Bronchial epithelial cell (primary cell): ENCODE data around the gene ADAM19. TPM values are rescaled to one million over a fixed set of nuclear protein-coding genes. Genes with fewer than 3 reads are reported as not detected.

ENCODE experiments used
- DNase-seq: peaks from one replicate; pipeline ENCODE4 v3.0.0-alpha.2; 2010; ENCODE audit warnings: low read depth
- FAIRE-seq: peaks from 2 replicates; lab custom pipeline; 2011; peaks lifted over from hg19 to GRCh38; lab: Jason Lieb, UNC
- H3K27me3 ChIP-seq: 2 replicates; pipeline ENCODE4 v1.5.1; 2011; ENCODE audit warnings: low read length; ENCODE audit not compliant: control insufficient read depth, insufficient read depth
- H3K36me3 ChIP-seq: 2 replicates; pipeline ENCODE4 v1.5.1; 2011; ENCODE audit warnings: low read length; ENCODE audit not compliant: control insufficient read depth, insufficient read depth
- H3K4me3 ChIP-seq: 2 replicates; pipeline ENCODE4 v1.5.1; 2011; ENCODE audit warnings: mild to moderate bottlenecking, low read depth, low read length, control low read depth
- total RNA-seq: library from RNA; depleted of rRNA; stranded (reverse); fragments of >200 nt; gene quantifications from 2 replicates; pipeline ENCODE4 v1.2.1, GENCODE V29; 2014
- TF ChIP-seq, protein P1 (sequence below): IDR thresholded peaks from 2 replicates; pipeline ENCODE4 v1.5.1; 2011; ENCODE audit warnings: mild to moderate bottlenecking, moderate library complexity, low read length, control low read depth, inconsistent platforms; ENCODE audit not compliant: insufficient read depth, severe bottlenecking

Gene ADAM19
- total RNA-seq, 1 donor from 2014 or later, result 0.79 TPM

DNA sequence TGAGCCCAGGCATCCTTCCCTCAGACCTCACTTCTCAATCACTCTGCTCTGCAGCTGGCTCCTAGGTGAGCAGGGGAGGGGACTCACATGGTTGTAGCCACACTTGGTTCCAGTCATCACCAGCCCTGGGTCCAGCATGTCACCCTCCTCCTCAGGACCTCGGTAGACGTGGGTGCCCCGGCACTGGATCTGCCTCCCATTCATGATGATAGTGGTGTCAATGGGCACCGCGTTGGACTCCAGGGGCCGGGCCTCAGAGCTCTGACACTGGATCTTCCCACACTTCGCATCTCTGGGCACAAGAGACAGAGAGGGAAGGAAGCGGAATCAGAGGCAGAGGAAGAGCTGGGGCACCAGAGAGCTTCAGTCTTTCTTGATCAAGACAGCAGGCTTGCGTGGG lies 82.7 kb downstream of the ADAM19 start:
- DNase-seq (no peak), FAIRE-seq (no peak)
- TF ChIP-seq, protein P1, sequence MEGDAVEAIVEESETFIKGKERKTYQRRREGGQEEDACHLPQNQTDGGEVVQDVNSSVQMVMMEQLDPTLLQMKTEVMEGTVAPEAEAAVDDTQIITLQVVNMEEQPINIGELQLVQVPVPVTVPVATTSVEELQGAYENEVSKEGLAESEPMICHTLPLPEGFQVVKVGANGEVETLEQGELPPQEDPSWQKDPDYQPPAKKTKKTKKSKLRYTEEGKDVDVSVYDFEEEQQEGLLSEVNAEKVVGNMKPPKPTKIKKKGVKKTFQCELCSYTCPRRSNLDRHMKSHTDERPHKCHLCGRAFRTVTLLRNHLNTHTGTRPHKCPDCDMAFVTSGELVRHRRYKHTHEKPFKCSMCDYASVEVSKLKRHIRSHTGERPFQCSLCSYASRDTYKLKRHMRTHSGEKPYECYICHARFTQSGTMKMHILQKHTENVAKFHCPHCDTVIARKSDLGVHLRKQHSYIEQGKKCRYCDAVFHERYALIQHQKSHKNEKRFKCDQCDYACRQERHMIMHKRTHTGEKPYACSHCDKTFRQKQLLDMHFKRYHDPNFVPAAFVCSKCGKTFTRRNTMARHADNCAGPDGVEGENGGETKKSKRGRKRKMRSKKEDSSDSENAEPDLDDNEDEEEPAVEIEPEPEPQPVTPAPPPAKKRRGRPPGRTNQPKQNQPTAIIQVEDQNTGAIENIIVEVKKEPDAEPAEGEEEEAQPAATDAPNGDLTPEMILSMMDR, result no peak
- no peaks in the 10 kb centered on the region for H3K36me3 ChIP-seq
- H3K4me3 ChIP-seq, result no peak overlapping the region
- H3K27me3 ChIP-seq, result no peaks in the 10 kb centered on the region

DNA sequence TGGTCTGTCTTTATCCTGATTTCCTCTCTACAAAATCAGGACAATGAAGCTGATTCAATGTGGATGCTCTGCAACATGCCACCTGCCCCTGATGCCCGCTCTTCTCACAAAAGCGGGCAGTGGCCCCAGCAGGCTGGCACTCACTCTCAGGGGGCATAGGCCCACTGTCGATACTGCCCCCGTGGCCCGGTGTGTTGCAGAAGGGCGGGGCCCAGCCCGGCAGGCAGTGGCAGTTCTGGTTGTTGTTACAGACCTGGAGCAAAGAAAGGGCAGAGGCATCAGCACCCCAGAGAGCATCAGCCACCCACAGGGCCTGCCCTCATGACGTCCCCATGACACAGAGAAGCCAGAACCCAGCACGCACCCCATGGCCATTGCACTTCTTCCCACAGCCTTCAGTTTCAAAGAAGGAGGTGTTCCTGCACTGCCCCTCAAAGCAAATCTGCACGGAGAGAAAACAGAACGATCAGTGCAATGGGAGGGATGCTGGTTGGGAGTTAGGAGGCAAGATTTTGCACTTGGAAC lies 84.0 kb downstream of the ADAM19 start:
- no peaks in the 10 kb centered on the region for H3K27me3 ChIP-seq
- TF ChIP-seq, protein P1, result no peak
- no peaks in the 10 kb centered on the region for H3K36me3 ChIP-seq
- FAIRE-seq (no peak), DNase-seq (no peak)
- H3K4me3 ChIP-seq, result no peak overlapping the region

DNA sequence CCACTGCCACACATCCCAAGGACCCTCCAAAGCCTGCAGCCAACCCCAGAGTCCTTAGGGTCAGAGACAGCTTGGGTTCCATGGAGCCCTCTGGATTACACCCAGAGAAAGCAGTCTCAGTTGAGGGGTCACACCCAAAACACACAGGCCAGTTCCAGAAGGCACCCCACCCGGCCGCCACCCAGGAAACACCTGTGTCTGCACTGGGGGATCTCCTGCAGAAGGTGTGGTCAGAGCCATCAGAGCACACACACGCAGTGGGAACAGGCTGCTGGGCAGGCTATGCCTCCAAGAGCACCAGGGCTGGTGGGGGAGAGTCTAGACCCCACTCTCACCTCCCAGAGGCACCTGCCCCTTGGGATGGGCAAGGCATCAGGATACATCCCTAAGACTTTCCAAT lies 88.2 kb downstream of the ADAM19 start:
- Histone ChIP-seq H3K4me3 (no peak overlapping the region), H3K27me3 (no peaks in the 10 kb centered on the region), H3K36me3 (no peaks in the 10 kb centered on the region)
- DNase-seq, result no peak
- FAIRE-seq, result no peak
- TF ChIP-seq, protein P1, result no peak

DNA sequence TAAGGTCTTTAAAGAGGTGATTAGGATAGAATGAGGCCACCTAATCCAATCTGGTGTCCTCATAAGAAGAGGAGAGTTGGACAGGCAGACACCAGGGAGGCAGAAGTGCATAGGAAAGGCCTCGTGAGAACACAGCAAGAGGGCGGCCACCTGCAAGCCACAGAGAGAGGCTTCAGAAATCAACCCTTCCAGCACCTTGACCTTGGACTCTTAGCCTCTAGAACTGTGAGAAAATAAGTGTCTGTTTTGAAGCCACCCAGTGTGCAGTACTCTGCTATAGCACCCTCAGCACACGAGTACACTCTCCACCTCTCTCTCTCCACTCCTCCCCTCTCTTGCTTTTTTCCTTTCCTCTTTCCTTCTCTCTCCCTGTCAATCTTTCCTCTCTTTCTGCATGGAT lies 88.7 kb downstream of the ADAM19 start:
- H3K4me3 ChIP-seq, result no peak overlapping the region
- FAIRE-seq (no peak), DNase-seq (no peak)
- H3K27me3 ChIP-seq, result no peaks in the 10 kb centered on the region
- TF ChIP-seq, protein P1, result no peak
- H3K36me3 ChIP-seq, result no peaks in the 10 kb centered on the region

DNA sequence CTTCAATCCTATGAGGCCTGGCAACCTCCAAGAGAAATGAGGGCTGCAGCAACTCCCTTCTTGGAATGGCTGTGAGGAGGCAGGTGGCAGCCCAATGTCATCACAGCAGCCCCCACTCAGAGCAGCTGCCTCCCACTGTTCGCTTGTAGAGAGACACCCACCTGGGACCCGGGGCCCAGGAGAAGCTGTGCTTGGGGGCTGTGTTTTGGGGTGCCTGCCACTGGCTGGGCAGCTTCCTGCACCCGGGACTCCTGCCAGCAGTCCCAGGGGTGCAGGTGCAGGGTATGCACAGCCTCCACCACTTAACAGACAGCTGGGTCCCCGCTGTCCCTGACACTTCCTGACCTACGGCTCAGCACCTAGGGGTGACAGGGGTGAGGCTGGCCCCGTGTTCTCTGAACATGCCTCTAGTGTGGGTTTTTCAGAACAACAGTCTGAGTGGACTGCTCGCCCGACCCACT lies 89.3 kb downstream of the ADAM19 start:
- TF ChIP-seq, protein P1, result no peak
- DNase-seq, result no peak
- FAIRE-seq, result no peak
- Histone ChIP-seq H3K36me3 (no peaks in the 10 kb centered on the region), H3K27me3 (no peaks in the 10 kb centered on the region), H3K4me3 (no peak overlapping the region)

DNA sequence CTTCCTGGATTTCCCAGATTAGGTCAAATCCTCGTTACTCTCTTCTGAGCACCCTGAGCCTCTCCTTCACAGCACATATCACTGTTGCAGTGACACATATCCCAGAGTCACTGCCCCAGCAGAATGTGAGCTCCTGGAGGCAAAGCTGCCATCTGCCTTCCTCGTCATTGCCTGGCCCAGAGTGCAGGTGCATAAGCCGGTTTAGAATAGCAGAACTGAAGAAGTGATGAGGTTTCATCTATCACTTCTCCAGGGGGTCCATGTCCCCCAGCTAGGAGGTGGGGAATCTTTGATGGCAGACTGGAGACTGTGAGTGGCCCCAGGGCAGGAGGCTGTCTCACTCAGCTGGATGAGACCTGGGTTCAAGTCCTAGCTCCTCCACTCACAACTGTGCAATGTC lies 89.8 kb downstream of the ADAM19 start:
- FAIRE-seq, result no peak
- DNase-seq, result no peak
- TF ChIP-seq, protein P1, result no peak
- H3K4me3 ChIP-seq, result no peak overlapping the region
- no peaks in the 10 kb centered on the region for H3K27me3 ChIP-seq
- H3K36me3 ChIP-seq, result no peaks in the 10 kb centered on the region
